ENCODE data around the gene POLR3E. TPM values are rescaled to one million over a fixed set of nuclear protein-coding genes. Genes with fewer than 3 reads are reported as not detected.
A peak's percentile ranks its signal among the peaks of the same experiment; 100 is the strongest.

Gene POLR3E
- total RNA-seq, 1 donor from 2014 or later = 23.6 TPM

GRCh38 chr16:22317625-22318024 lies 20.4 kb downstream of the POLR3E start:
- DNase-seq = no peak

GRCh38 chr16:22318690-22319358 lies 21.6 kb downstream of the POLR3E start:
- no peak for DNase-seq

- DNase-seq = no peak
Observed at GRCh38 chr16:22320572-22321339, 23.5 kb downstream of the POLR3E start.

- DNase-seq = peak; percentile 25
Observed at GRCh38 chr16:22321340-22322001, 24.3 kb downstream of the POLR3E start.

GRCh38 chr16:22322021-22322471 lies 24.8 kb downstream of the POLR3E start:
- DNase-seq = no peak

GRCh38 chr16:22322741-22323140 lies 25.5 kb downstream of the POLR3E start:
- no peak for DNase-seq

GRCh38 chr16:22323173-22323958 lies 26.2 kb downstream of the POLR3E start:
- DNase-seq = no peak

- DNase-seq = no peak
Observed at GRCh38 chr16:22323959-22324786, 27.0 kb downstream of the POLR3E start.

GRCh38 chr16:22324787-22325597 lies 27.8 kb downstream of the POLR3E start:
- DNase-seq = no peak

- no peak for DNase-seq
Observed at GRCh38 chr16:22325598-22326368, 28.6 kb downstream of the POLR3E start.

GRCh38 chr16:22326369-22326652 lies 29.1 kb downstream of the POLR3E start:
- no peak for DNase-seq

GRCh38 chr16:22326771-22327445 lies 29.7 kb downstream of the POLR3E start:
- no peak for DNase-seq

GRCh38 chr16:22327446-22327775 lies 30.2 kb downstream of the POLR3E start:
- no peak for DNase-seq

GRCh38 chr16:22328081-22328725 lies 31.0 kb downstream of the POLR3E start:
- DNase-seq = no peak

- DNase-seq = no peak
Observed at GRCh38 chr16:22329199-22329695, 32.0 kb downstream of the POLR3E start.

- no peak for DNase-seq
Observed at GRCh38 chr16:22330326-22330725, 33.1 kb downstream of the POLR3E start.

- no peak for DNase-seq
Observed at GRCh38 chr16:22333457-22333994, 36.3 kb downstream of the POLR3E start.

- no peak for DNase-seq
Observed at GRCh38 chr16:22335668-22336246, 38.5 kb downstream of the POLR3E start.

Data from skin of body (tissue), 2 donors.